Measurements from ENCODE around the gene KLHDC8B. TPM values are rescaled to one million over a fixed set of nuclear protein-coding genes. Genes with fewer than 3 reads are reported as not detected.

The KLHDC8B gene
- total and polyA plus RNA-seq, 4 donors = 19.4 to 32.5 (median 30.8) TPM

- DNase-seq (no peak), ATAC-seq (ENCODE audit: insufficient read depth, low FRiP score) (no peak)
- Histone ChIP-seq H3K4me3 (no peak overlapping the region), H3K36me3 (ENCODE audit: control insufficient read depth in 4 of 4, insufficient read depth in 4 of 4, low read length in 4 of 4) (peaks cover under 1 to 15% (median 3%) of the 10 kb centered on the region in 4 donors), H3K9me3 (ENCODE audit: control insufficient read depth in 4 of 4, insufficient read depth in 3 of 4, low read length in 3 of 4) (no peaks in the 10 kb centered on the region), H3K4me1 (ENCODE audit: control insufficient read depth in 5 of 5, insufficient read depth in 5 of 5, low read length in 5 of 5) (peaks cover 0 to 1% (median 0%) of the 10 kb centered on the region in 5 donors), H3K9ac (ENCODE audit: insufficient read depth in 1 of 2, low read length in 2 of 2) (no peak overlapping the region), H3K27me3 (ENCODE audit: control insufficient read depth in 3 of 3, insufficient read depth in 3 of 3, low read length in 2 of 3) (no peaks in the 10 kb centered on the region), H3K27ac (ENCODE audit: low read depth in 1 of 2, low read length in 1 of 2) (no peak overlapping the region)
- 61 to 65% methylated on average over 5 of the region's 5 CpGs for WGBS, 2 donors
- peak; percentile 30 for TF ChIP-seq CTCF (IDR thresholded peaks at IDR 0.05; ENCODE audit: control extremely low read depth, extremely low read depth)
Observed at GRCh38 chr3:49158103-49158709, 13.2 kb upstream of the KLHDC8B start.

GRCh38 chr3:49158792-49159191 is 12.6 kb upstream of the KLHDC8B start:
- no peak for ATAC-seq (ENCODE audit: insufficient read depth, low FRiP score)
- Histone ChIP-seq H3K36me3 (ENCODE audit: control insufficient read depth in 4 of 4, insufficient read depth in 4 of 4, low read length in 4 of 4) (peaks cover 6 to 21% (median 8%) of the 10 kb centered on the region in 4 donors), H3K9me3 (ENCODE audit: control insufficient read depth in 4 of 4, insufficient read depth in 3 of 4, low read length in 3 of 4) (no peaks in the 10 kb centered on the region), H3K9ac (ENCODE audit: insufficient read depth in 1 of 2, low read length in 2 of 2) (no peak overlapping the region), H3K27ac (ENCODE audit: low read depth in 1 of 2, low read length in 1 of 2) (no peak overlapping the region), H3K4me3 (no peak overlapping the region), H3K27me3 (ENCODE audit: control insufficient read depth in 3 of 3, insufficient read depth in 3 of 3, low read length in 2 of 3) (no peaks in the 10 kb centered on the region), H3K4me1 (ENCODE audit: control insufficient read depth in 5 of 5, insufficient read depth in 5 of 5, low read length in 5 of 5) (peaks cover 0 to 1% (median 0%) of the 10 kb centered on the region in 5 donors)
- 73 to 81% methylated on average over 2 of the region's 2 CpGs for WGBS, 2 donors
- DNase-seq = no peak
- TF ChIP-seq CTCF (IDR thresholded peaks at IDR 0.05; ENCODE audit: control extremely low read depth, extremely low read depth) = no peak

DNA sequence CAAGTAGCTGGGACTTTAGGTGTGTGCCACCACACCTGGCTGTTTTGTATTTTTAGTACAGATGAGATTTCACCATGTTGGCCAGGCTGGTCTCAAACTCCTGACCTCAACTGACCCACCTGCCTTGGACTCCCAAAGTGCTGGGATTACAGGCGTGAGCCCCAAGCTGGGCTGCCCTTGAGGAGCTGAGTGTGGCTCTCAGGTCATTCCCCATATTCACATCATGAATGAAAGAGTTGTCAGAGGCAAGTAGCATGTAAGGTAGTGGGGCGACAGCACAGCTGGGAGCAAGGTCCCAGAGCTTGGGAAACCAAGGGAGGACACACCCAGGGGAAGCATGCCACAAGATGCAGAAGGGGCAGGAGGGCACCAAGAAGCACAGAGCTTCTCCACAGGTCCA is 10.2 kb upstream of the KLHDC8B start:
- WGBS, 2 donors = 95 to 96% methylated on average over 2 of the region's 2 CpGs
- H3K9ac ChIP-seq (ENCODE audit: insufficient read depth in 1 of 2, low read length in 2 of 2) = no peak overlapping the region
- ATAC-seq (ENCODE audit: insufficient read depth, low FRiP score) (no peak), DNase-seq (no peak)
- H3K36me3 ChIP-seq (ENCODE audit: control insufficient read depth in 4 of 4, insufficient read depth in 4 of 4, low read length in 4 of 4) = peaks cover 6 to 24% (median 11%) of the 10 kb centered on the region in 4 donors
- H3K27me3 ChIP-seq (ENCODE audit: control insufficient read depth in 3 of 3, insufficient read depth in 3 of 3, low read length in 2 of 3) = no peaks in the 10 kb centered on the region
- H3K4me1 ChIP-seq (ENCODE audit: control insufficient read depth in 5 of 5, insufficient read depth in 5 of 5, low read length in 5 of 5) = peaks cover 5 to 12% (median 7%) of the 10 kb centered on the region in 5 donors
- H3K4me3 ChIP-seq = no peak overlapping the region
- no peaks in the 10 kb centered on the region for H3K9me3 ChIP-seq (ENCODE audit: control insufficient read depth in 4 of 4, insufficient read depth in 3 of 4, low read length in 3 of 4)
- no peak overlapping the region for H3K27ac ChIP-seq (ENCODE audit: low read depth in 1 of 2, low read length in 1 of 2)
- no peak for TF ChIP-seq CTCF (IDR thresholded peaks at IDR 0.05; ENCODE audit: control extremely low read depth, extremely low read depth)
